ENCODE measurements around the gene KANSL1.

- TF ChIP-seq CTCF (conservative IDR thresholded peaks at IDR 0.05; ENCODE audit: low read depth, low read length) (no peak), RCOR1 (IDR thresholded peaks at IDR 0.05; ENCODE audit: insufficient replicate concordance, low read length) (no peak), RAD21 (IDR thresholded peaks at IDR 0.05; ENCODE audit: low read length) (no peak), CEBPB (IDR thresholded peaks at IDR 0.05; ENCODE audit: low read depth, low read length) (no peak), USF2 (IDR thresholded peaks at IDR 0.05; ENCODE audit: low read depth, low read length) (no peak), POLR2A (IDR thresholded peaks at IDR 0.05; ENCODE audit: low read depth, low read length) (no peak), NFE2L2 (IDR thresholded peaks at IDR 0.05; ENCODE audit: low read depth, low read length) (no peak), MXI1 (IDR thresholded peaks at IDR 0.05; ENCODE audit: borderline replicate concordance, low read depth, low read length) (no peak)
Observed at GRCh38 chr17:46031920-46032319, 161.3 kb downstream of the KANSL1 start.

Measured in IMR-90 (cell line).